Measurements from ENCODE around the gene ABTB2. TPM values are rescaled to one million over a fixed set of nuclear protein-coding genes. Genes with fewer than 3 reads are reported as not detected.

The ABTB2 gene
- total RNA-seq, 1 donor from 2014 or later = 73.0 TPM

GRCh38 chr11:34309965-34310364 lies 47.8 kb downstream of the ABTB2 start:
- H3K4me1 Mint-ChIP-seq = peaks cover 12% of the 10 kb centered on the region
- CTCF ChIA-PET = no interaction called here
- H3K4me3 Mint-ChIP-seq = no peak overlapping the region
- POLR2A ChIA-PET = no interaction called here
- intact Hi-C loops (cut with micrococcal nuclease) = loop anchor here (5.0 kb wide), 1 partner anchor 42 kb away; no protein-coding TSS in a partner anchor
- no peaks in the 10 kb centered on the region for H3K9me3 Mint-ChIP-seq
- no peak overlapping the region for H3K27ac Mint-ChIP-seq
- ATAC-seq (ENCODE audit: low read depth) = no peak
- H3K27me3 Mint-ChIP-seq = no peaks in the 10 kb centered on the region
- DNase-seq = no peak
- no peak for TF ChIP-seq CTCF (IDR thresholded peaks at IDR 0.05)
- no peaks in the 10 kb centered on the region for H3K36me3 Mint-ChIP-seq (ENCODE audit: low read depth)

- peaks cover under 1% of the 10 kb centered on the region for H3K36me3 Mint-ChIP-seq (ENCODE audit: low read depth)
- H3K27me3 Mint-ChIP-seq = no peaks in the 10 kb centered on the region
- no peaks in the 10 kb centered on the region for H3K9me3 Mint-ChIP-seq
- CTCF ChIA-PET = no interaction called here
- H3K4me3 Mint-ChIP-seq = no peak overlapping the region
- DNase-seq (no peak), ATAC-seq (ENCODE audit: low read depth) (no peak)
- H3K27ac Mint-ChIP-seq = no peak overlapping the region
- intact Hi-C loops (cut with micrococcal nuclease) = no loop called here
- peaks cover 12% of the 10 kb centered on the region for H3K4me1 Mint-ChIP-seq
- TF ChIP-seq CTCF (IDR thresholded peaks at IDR 0.05) = no peak
- POLR2A ChIA-PET = interaction anchor here (0.7 to 1.2 kb wide), 2 partner anchors 9 to 25 kb away, joined by 3 to 7 read pairs; no protein-coding TSS in a partner anchor
Observed at GRCh38 chr11:34308913-34309585, 48.8 kb downstream of the ABTB2 start.

GRCh38 chr11:34308049-34308912 lies 49.5 kb downstream of the ABTB2 start:
- ChIA-PET POLR2A (interaction anchor here (1.1 to 1.2 kb wide), 2 partner anchors 10 to 57 kb away, joined by 3 to 7 read pairs; no protein-coding TSS in a partner anchor), CTCF (no interaction called here)
- Mint-ChIP-seq H3K36me3 (ENCODE audit: low read depth) (peaks cover 2% of the 10 kb centered on the region), H3K4me1 (peaks cover 11% of the 10 kb centered on the region), H3K4me3 (no peak overlapping the region), H3K9me3 (no peaks in the 10 kb centered on the region), H3K27me3 (no peaks in the 10 kb centered on the region), H3K27ac (no peak overlapping the region)
- intact Hi-C loops (cut with micrococcal nuclease) = no loop called here
- ATAC-seq (ENCODE audit: low read depth) = no peak
- TF ChIP-seq CTCF (IDR thresholded peaks at IDR 0.05) = no peak
- DNase-seq = no peak

DNA sequence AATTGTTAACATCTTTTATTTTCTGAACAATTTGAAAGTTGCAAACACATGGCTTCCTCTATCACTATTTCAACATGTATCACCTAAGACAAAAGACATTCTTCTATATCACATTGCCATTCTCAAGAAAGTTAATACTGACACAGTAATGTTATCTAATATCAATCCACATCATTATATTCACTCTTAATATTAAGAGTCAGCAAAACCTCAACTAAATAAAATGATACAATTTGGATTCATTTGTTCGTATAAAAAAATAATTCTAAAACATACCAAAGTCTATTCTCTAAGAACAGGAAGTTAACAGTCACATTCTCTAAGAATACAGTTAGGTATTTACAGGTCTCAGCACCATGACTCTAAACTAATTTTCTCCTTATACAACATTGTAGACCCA lies 52.0 kb downstream of the ABTB2 start:
- peaks cover 31% of the 10 kb centered on the region for H3K4me1 Mint-ChIP-seq
- no peaks in the 10 kb centered on the region for H3K27me3 Mint-ChIP-seq
- H3K4me3 Mint-ChIP-seq = no peak overlapping the region
- H3K36me3 Mint-ChIP-seq (ENCODE audit: low read depth) = peaks cover 2% of the 10 kb centered on the region
- ATAC-seq (ENCODE audit: low read depth) (no peak), DNase-seq (no peak)
- ChIA-PET POLR2A (no interaction called here), CTCF (no interaction called here)
- H3K27ac Mint-ChIP-seq = no peak overlapping the region
- H3K9me3 Mint-ChIP-seq = no peaks in the 10 kb centered on the region
- intact Hi-C loops (cut with micrococcal nuclease) = no loop called here
- no peak for TF ChIP-seq CTCF (IDR thresholded peaks at IDR 0.05)

- DNase-seq (no peak), ATAC-seq (ENCODE audit: low read depth) (no peak)
- intact Hi-C loops (cut with micrococcal nuclease) = no loop called here
- no peak overlapping the region for H3K27ac Mint-ChIP-seq
- no peak for TF ChIP-seq CTCF (IDR thresholded peaks at IDR 0.05)
- no peaks in the 10 kb centered on the region for H3K27me3 Mint-ChIP-seq
- POLR2A ChIA-PET = no interaction called here
- H3K9me3 Mint-ChIP-seq = no peaks in the 10 kb centered on the region
- no peak overlapping the region for H3K4me3 Mint-ChIP-seq
- CTCF ChIA-PET = no interaction called here
- H3K4me1 Mint-ChIP-seq = peaks cover 37% of the 10 kb centered on the region
- peaks cover 2% of the 10 kb centered on the region for H3K36me3 Mint-ChIP-seq (ENCODE audit: low read depth)
Observed at GRCh38 chr11:34305193-34305592, 52.6 kb downstream of the ABTB2 start.

Measured in activated B cell treated with CpG ODN at 0.5 μM for 24 hours (primary cell).